H1 (cell line): ENCODE measurements around the gene FAM163A. TPM values are rescaled to one million over a fixed set of nuclear protein-coding genes. Genes with fewer than 3 reads are reported as not detected.

Experiments used
- CTCF ChIA-PET: fragments of 300-600 bp; sonication (Branson Sonifier 250); formaldehyde crosslinking; loops from one replicate; lab custom pipeline; 2021; ENCODE audit not compliant: partially characterized antibody; lab: Charles Lee
- POLR2A ChIA-PET: fragments of 300-600 bp; sonication (Branson Sonifier 250); formaldehyde crosslinking; loops from one replicate; lab custom pipeline; 2021; ENCODE audit warnings: inconsistent platforms; ENCODE audit not compliant: partially characterized antibody; lab: Charles Lee
- DNase-seq, 2 experiments: peaks; one replicate each; pipeline versions ENCODE4 v3.0.0 to v3.0.0-alpha.2; 2010 to 2022; ENCODE audit warnings: low spot score in 2 of 2, low read depth in 1 of 2, mixed read lengths in 1 of 2
- FAIRE-seq: peaks from 2 replicates; lab custom pipeline; 2011; peaks lifted over from hg19 to GRCh38; lab: Jason Lieb, UNC
- H2AFZ ChIP-seq: 2 replicates; pipeline ENCODE4 v1.8.1; 2012; ENCODE audit warnings: low read length, inconsistent platforms
- H2AK5ac ChIP-seq: 2 replicates; pipeline ENCODE4 v1.6.1; 2013; ENCODE audit warnings: low read depth, low read length
- H2BK120ac ChIP-seq: replicated peaks from 2 replicates; pipeline ENCODE3; 2013; ENCODE audit warnings: low read depth, low read length, inconsistent platforms
- H2BK12ac ChIP-seq: 2 replicates; pipeline ENCODE4 v1.6.1; 2013; ENCODE audit warnings: low read depth, low read length
- H2BK15ac ChIP-seq: 2 replicates; pipeline ENCODE4 v1.6.1; 2013; ENCODE audit warnings: low read length
- H2BK20ac ChIP-seq: 2 replicates; pipeline ENCODE4 v1.6.1; 2013; ENCODE audit warnings: low read length
- H2BK5ac ChIP-seq: 2 replicates; pipeline ENCODE4 v1.6.1; 2013; ENCODE audit warnings: low read depth, low read length
- H3K14ac ChIP-seq: 2 replicates; pipeline ENCODE4 v1.6.1; 2013; ENCODE audit warnings: inconsistent platforms; ENCODE audit not compliant: insufficient read length
- H3K18ac ChIP-seq: 2 replicates; pipeline ENCODE4 v1.6.1; 2013; ENCODE audit warnings: low read length; ENCODE audit errors: extremely low read depth
- H3K23ac ChIP-seq: 2 replicates; pipeline ENCODE4 v1.6.1; 2013; ENCODE audit warnings: inconsistent platforms; ENCODE audit not compliant: insufficient read length
- H3K23me2 ChIP-seq: 2 replicates; pipeline ENCODE4 v1.6.1; 2013; ENCODE audit warnings: low read depth, low read length
- H3K27ac ChIP-seq: 2 replicates; pipeline ENCODE4 v1.6.1; 2011; ENCODE audit warnings: low read depth, low read length, inconsistent platforms
- H3K27me3 ChIP-seq, 4 experiments: replicated peaks in 1 of 4; 1 replicate in 1 of 4; 2 replicates in 3 of 4; pipeline versions ENCODE4 v1.6.1 to v1.8.1; 2011 to 2013; ENCODE audit warnings: low read length in 3 of 4, mild to moderate bottlenecking in 3 of 4, inconsistent platforms in 2 of 4, mixed read lengths in 2 of 4, moderate library complexity in 1 of 4; ENCODE audit not compliant: control insufficient read depth in 3 of 4, insufficient read depth in 3 of 4; ENCODE audit errors: extremely low read depth in 1 of 4
- H3K36me3 ChIP-seq, 4 experiments: 2 replicates each; pipeline versions ENCODE4 v1.6.1 to v1.8.1; 2011 to 2013; ENCODE audit warnings: mild to moderate bottlenecking in 4 of 4, low read length in 3 of 4, moderate library complexity in 2 of 4, control low read depth in 1 of 4, inconsistent platforms in 1 of 4; ENCODE audit not compliant: insufficient read depth in 4 of 4, control insufficient read depth in 2 of 4
- H3K4ac ChIP-seq: replicated peaks from 2 replicates; pipeline ENCODE3; 2013; ENCODE audit warnings: low read length, low read depth, mixed read lengths, inconsistent platforms; ENCODE audit not compliant: insufficient read length
- H3K4me1 ChIP-seq, 4 experiments: replicated peaks in 1 of 4; 1 replicate in 1 of 4; 2 replicates in 3 of 4; pipeline versions ENCODE4 v1.6.1 to v1.8.1; 2011 to 2013; ENCODE audit warnings: low read length in 3 of 4, inconsistent platforms in 2 of 4, mixed read lengths in 1 of 4; ENCODE audit not compliant: insufficient read depth in 4 of 4, control insufficient read depth in 3 of 4
- H3K4me2 ChIP-seq, 2 experiments: 2 replicates each; pipeline versions ENCODE4 v1.6.1 to v1.8.1; 2011 to 2013; ENCODE audit warnings: low read depth in 2 of 2, low read length in 2 of 2, control low read depth in 1 of 2, inconsistent platforms in 1 of 2, mild to moderate bottlenecking in 1 of 2; ENCODE audit not compliant: insufficient read depth in 1 of 2
- H3K4me3 ChIP-seq, 4 experiments: fragments of 200-600, 300-600 bp in 1 of 4; sonication (generic), shearing (Covaris generic), sonication (Bioruptor Twin) in 1 of 4; 2 replicates each; pipeline versions ENCODE4 v1.5.1 to v1.8.1; 2011 to 2016; ENCODE audit warnings: low read length in 4 of 4, low read depth in 3 of 4, control low read depth in 2 of 4, inconsistent platforms in 2 of 4, mild to moderate bottlenecking in 2 of 4, mixed read lengths in 1 of 4, moderate library complexity in 1 of 4; ENCODE audit not compliant: insufficient read depth in 2 of 4; ENCODE audit errors: extremely low read depth in 1 of 4
- H3K56ac ChIP-seq: replicated peaks from 2 replicates; pipeline ENCODE3; 2013; ENCODE audit warnings: low read depth, mild to moderate bottlenecking, mixed read lengths, low read length, inconsistent platforms; ENCODE audit not compliant: insufficient read length
- H3K79me1 ChIP-seq: 2 replicates; pipeline ENCODE4 v1.6.1; 2013; ENCODE audit warnings: low read depth, low read length, control low read depth
- H3K79me2 ChIP-seq, 2 experiments: 2 replicates each; pipeline versions ENCODE4 v1.6.1 to v1.8.1; 2012 to 2013; ENCODE audit warnings: low read length in 2 of 2, mild to moderate bottlenecking in 2 of 2, inconsistent platforms in 1 of 2; ENCODE audit not compliant: insufficient read depth in 2 of 2, control insufficient read depth in 1 of 2
- H3K9ac ChIP-seq, 4 experiments: replicated peaks in 1 of 4; 1 replicate in 1 of 4; 2 replicates in 3 of 4; pipeline versions ENCODE4 v1.6.1 to v1.8.1; 2011 to 2013; ENCODE audit warnings: low read depth in 3 of 4, low read length in 3 of 4, control low read depth in 2 of 4, mild to moderate bottlenecking in 2 of 4, moderate library complexity in 2 of 4, inconsistent platforms in 1 of 4; ENCODE audit errors: extremely low read depth in 1 of 4
- H3K9me3 ChIP-seq, 2 experiments: 2 replicates each; pipeline versions ENCODE4 v1.6.1 to v1.8.1; 2012 to 2013; ENCODE audit warnings: mild to moderate bottlenecking in 2 of 2, moderate library complexity in 2 of 2, control low read depth in 1 of 2, inconsistent platforms in 1 of 2, low read depth in 1 of 2, low read length in 1 of 2, mixed read lengths in 1 of 2; ENCODE audit not compliant: insufficient read depth in 2 of 2
- H4K20me1 ChIP-seq, 2 experiments: replicated peaks in 1 of 2; 2 replicates each; pipeline versions ENCODE3 to v1.8.1; 2011 to 2013; ENCODE audit warnings: inconsistent platforms in 2 of 2, low read length in 2 of 2, mild to moderate bottlenecking in 1 of 2; ENCODE audit not compliant: insufficient read depth in 2 of 2, control insufficient read depth in 1 of 2
- H4K5ac ChIP-seq: 2 replicates; pipeline ENCODE4 v1.6.1; 2013; ENCODE audit warnings: low read length, low read depth, mixed read lengths, inconsistent platforms; ENCODE audit not compliant: insufficient read length
- H4K8ac ChIP-seq: 2 replicates; pipeline ENCODE4 v1.8.0; 2013; ENCODE audit warnings: mild to moderate bottlenecking, moderate library complexity, low read length, inconsistent platforms; ENCODE audit not compliant: insufficient read depth; ENCODE audit errors: extremely low read depth
- H4K91ac ChIP-seq: replicated peaks from 2 replicates; pipeline ENCODE3; 2013; ENCODE audit warnings: low read length, mixed read lengths, inconsistent platforms; ENCODE audit not compliant: insufficient read length
- CBX5 ChIP-seq: fragments of 300-800, 300-1000 bp; sonication (generic); IDR thresholded peaks from 2 replicates; pipeline ENCODE4 v1.7.1; 2016; ENCODE audit warnings: antibody characterized with exemption, low read length, low read depth
- RAD21 ChIP-seq, 2 experiments: IDR thresholded peaks in 1 of 2; conservative IDR thresholded peaks in 1 of 2; 2 replicates each; pipeline ENCODE4 v1.6.1; 2011; ENCODE audit warnings: low read depth in 2 of 2, low read length in 2 of 2, improper control_type of control experiment in 1 of 2, inconsistent platforms in 1 of 2, mild to moderate bottlenecking in 1 of 2, moderate library complexity in 1 of 2
- SIN3A ChIP-seq, 2 experiments: IDR thresholded peaks in 1 of 2; conservative IDR thresholded peaks in 1 of 2; 2 replicates each; pipeline ENCODE4 v1.6.1; 2011 to 2012; ENCODE audit warnings: low read length in 2 of 2, improper control_type of control experiment in 1 of 2, low read depth in 1 of 2, mild to moderate bottlenecking in 1 of 2
- SP1 ChIP-seq: IDR thresholded peaks from 2 replicates; pipeline ENCODE4 v1.6.1; 2011; ENCODE audit warnings: low read depth, low read length
- SP4 ChIP-seq: IDR thresholded peaks from 2 replicates; pipeline ENCODE4 v1.6.1; 2012; ENCODE audit warnings: low read length, inconsistent platforms
- TBP ChIP-seq: IDR thresholded peaks from 2 replicates; pipeline ENCODE4 v1.6.1; 2011; ENCODE audit warnings: low read depth, low read length, improper control_type of control experiment
- TEAD4 ChIP-seq: IDR thresholded peaks from 2 replicates; pipeline ENCODE4 v1.6.1; 2012; ENCODE audit warnings: low read depth, low read length, inconsistent platforms, mixed read lengths
- WGBS, 2 experiments: shearing (Covaris generic) in 1 of 2; methylation state at CpG; one replicate each; pipeline versions ENCODE4 v1.1.6 to v1.1.7; 2013 to 2015; ENCODE audit warnings: low lambda C conversion rate in 2 of 2, mixed read lengths in 2 of 2, inconsistent platforms in 1 of 2, low coverage in 1 of 2, missing lambda C conversion rate in 1 of 2; ENCODE audit not compliant: insufficient replicate concordance in 2 of 2, insufficient coverage in 1 of 2, insufficient read length in 1 of 2; ENCODE audit errors: extremely low coverage in 1 of 2, missing lambda C conversion rate in 1 of 2; 5-methylcytosine and 5-hydroxymethylcytosine counted together
- polyA plus RNA-seq, 7 experiments: library from polyadenylated mRNA; depleted of rRNA in 3 of 7; stranded (reverse) in 5 of 7; unstranded in 2 of 7; fragments of >200 nt in 5 of 7; fragments of 200-250 nt in 2 of 7; gene quantifications; 1 replicate in 5 of 7; 2 replicates in 1 of 7; 4 replicates in 1 of 7; pipeline versions ENCODE4 v1.2.1 to v1.2.3, GENCODE V29; 2011 to 2013; ENCODE audit warnings: missing spikeins in 2 of 7, mixed read lengths in 2 of 7
- total RNA-seq: library from RNA; stranded (reverse); fragmentation: NEBNext Ultra II Directional; extraction: Animal tissue kit (Norgen Biotek cat#: 25700); gene quantifications from 2 replicates; pipeline ENCODE4 v1.2.1, GENCODE V29; 2021

FAM163A gene
- total and polyA plus RNA-seq, 2 of the 8 experiments (the other 6 are each of a cell fraction or from before 2014, with no cell fraction given) = 0.13 to 0.18 TPM

DNA sequence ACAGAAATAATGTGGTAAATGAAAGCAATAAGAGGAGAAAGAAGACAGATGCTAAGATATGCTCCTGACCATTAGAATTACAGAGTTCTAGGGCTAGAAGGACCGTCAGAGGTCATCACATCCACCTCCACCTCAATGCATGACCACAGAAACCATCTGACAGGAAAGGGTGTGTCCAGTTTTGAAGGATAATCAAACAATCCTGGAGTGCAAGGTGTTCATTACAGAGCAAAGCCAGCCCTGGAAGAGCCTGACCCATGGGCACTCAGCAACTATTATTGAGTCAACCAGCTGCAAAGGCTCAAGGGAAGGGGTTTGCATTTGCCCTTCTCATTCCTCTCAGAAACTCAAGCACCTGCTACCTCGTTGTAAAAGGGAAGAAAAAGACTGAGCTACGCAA is 88.1 kb downstream of the FAM163A start:
- Histone ChIP-seq H3K4me1 (peaks cover 0 to 7% (median 4%) of the 10 kb centered on the region in 4 experiments; a peak in 3 of 7 replicates), H3K27me3 (no peaks in the 10 kb centered on the region), H3K9ac (no peak overlapping the region), H4K91ac (no peak overlapping the region), H2AK5ac (no peak overlapping the region), H3K18ac (no peak overlapping the region), H2AFZ (no peak overlapping the region), H2BK20ac (no peak overlapping the region), H3K56ac (no peak overlapping the region), H3K27ac (no peak overlapping the region), H3K9me3 (no peaks in the 10 kb centered on the region), H3K14ac (no peak overlapping the region), H4K8ac (no peak overlapping the region), H2BK12ac (no peak overlapping the region), H4K5ac (no peak overlapping the region), H2BK120ac (no peak overlapping the region), H3K23ac (no peak overlapping the region), H3K79me2 (no peaks in the 10 kb centered on the region), H4K20me1 (no peaks in the 10 kb centered on the region), H2BK5ac (no peak overlapping the region), H3K36me3 (no peaks in the 10 kb centered on the region), H3K4me2 (no peak overlapping the region), H3K4ac (no peak overlapping the region)
- CTCF ChIA-PET = interaction anchor here (0.6 to 18.9 kb wide), 5 partner anchors 9 to 287 kb away, joined by 3 to 251 read pairs (median 5); no protein-coding TSS in a partner anchor
- no peak for FAIRE-seq
- WGBS, 2 experiments = 78% methylated on average over 3 of the region's 3 CpGs; no CpG with 5 or more reads in 1 of the 2 experiments
- TF ChIP-seq SP4 = no peak
- no peak for TF ChIP-seq TBP
- TF ChIP-seq TEAD4 = no peak
- no peak for TF ChIP-seq CBX5
- no peak for TF ChIP-seq SP1
- no peak for TF ChIP-seq SIN3A (conservative IDR thresholded peaks at IDR 0.05 in 1 of 2, IDR thresholded peaks at IDR 0.05 in 1 of 2; ENCODE audit: low read depth in 1 of 2, low read length in 2 of 2)
- TF ChIP-seq RAD21 (IDR thresholded peaks at IDR 0.05 in 1 of 2, conservative IDR thresholded peaks at IDR 0.05 in 1 of 2; ENCODE audit: low read depth in 2 of 2, low read length in 2 of 2) = no peak
- TF ChIP-seq, all 59 proteins: peak for 0
- Histone ChIP-seq H3K23me2 (no peaks in the 10 kb centered on the region), H3K4me3 (no peak overlapping the region), H3K79me1 (no peaks in the 10 kb centered on the region; the same call in 1 of the 2 replicates), H2BK15ac (no peak overlapping the region)
- POLR2A ChIA-PET = no interaction called here
- no peak for DNase-seq
